GM19395 (cell line): ENCODE data around the gene PI4KA.
"Not testable (repeated sequence)": the region's sequence is repeated elsewhere in the genome, so short reads cannot be mapped to it uniquely, and the experiment has no call there.

Experiments used
- ATAC-seq: cut with Tn5 transposase; IDR thresholded peaks from one replicate; pipeline ENCODE4 v1.9.1; 2021; ENCODE audit warnings: mild to moderate bottlenecking, moderate library complexity; ENCODE audit not compliant: unreplicated experiment

Gene PI4KA

GRCh38 chr22:20671409-20672081, 187.1 kb downstream of the PI4KA start:
- no peak for ATAC-seq

- not testable (repeated sequence) for ATAC-seq
These were observed 188.0 kb downstream of the PI4KA start for GRCh38 chr22:20670457-20671261.

GRCh38 chr22:20669884-20670283, 188.7 kb downstream of the PI4KA start:
- ATAC-seq, result not testable (repeated sequence)

GRCh38 chr22:20669471-20669870, 189.1 kb downstream of the PI4KA start:
- not testable (repeated sequence) for ATAC-seq

GRCh38 chr22:20668769-20669168, 189.8 kb downstream of the PI4KA start:
- not testable (repeated sequence) for ATAC-seq

- ATAC-seq, result not testable (repeated sequence)
These were observed 190.4 kb downstream of the PI4KA start for GRCh38 chr22:20668226-20668625.

- ATAC-seq, result not testable (repeated sequence)
These were observed 191.1 kb downstream of the PI4KA start for GRCh38 chr22:20667548-20667947.

- ATAC-seq, result no peak
These were observed 192.1 kb downstream of the PI4KA start for GRCh38 chr22:20666560-20666959.

GRCh38 chr22:20664594-20664959, 194.0 kb downstream of the PI4KA start:
- ATAC-seq, result no peak

- no peak for ATAC-seq
These were observed 194.5 kb downstream of the PI4KA start for GRCh38 chr22:20663941-20664593.

- ATAC-seq, result no peak
These were observed 195.3 kb downstream of the PI4KA start for GRCh38 chr22:20663137-20663828.

- not testable (repeated sequence) for ATAC-seq
These were observed 196.0 kb downstream of the PI4KA start for GRCh38 chr22:20662524-20663036.

- no peak for ATAC-seq
These were observed 197.1 kb downstream of the PI4KA start for GRCh38 chr22:20661473-20661872.

GRCh38 chr22:20660441-20661054, 198.1 kb downstream of the PI4KA start:
- no peak for ATAC-seq

GRCh38 chr22:20659920-20660319, 198.7 kb downstream of the PI4KA start:
- ATAC-seq, result no peak

- no peak for ATAC-seq
These were observed 199.4 kb downstream of the PI4KA start for GRCh38 chr22:20659258-20659657.

GRCh38 chr22:20658433-20659222, 200.0 kb downstream of the PI4KA start:
- no peak for ATAC-seq

- no peak for ATAC-seq
These were observed 200.6 kb downstream of the PI4KA start for GRCh38 chr22:20657963-20658362.
